NCI-H2081 (cell line): Measurements from ENCODE around the gene MCF2L.

ENCODE experiments used
- DNase-seq, 2 experiments: peaks; one replicate each; lab custom pipeline; 2025; lab: John Stamatoyannopoulos, UW

MCF2L gene

DNA sequence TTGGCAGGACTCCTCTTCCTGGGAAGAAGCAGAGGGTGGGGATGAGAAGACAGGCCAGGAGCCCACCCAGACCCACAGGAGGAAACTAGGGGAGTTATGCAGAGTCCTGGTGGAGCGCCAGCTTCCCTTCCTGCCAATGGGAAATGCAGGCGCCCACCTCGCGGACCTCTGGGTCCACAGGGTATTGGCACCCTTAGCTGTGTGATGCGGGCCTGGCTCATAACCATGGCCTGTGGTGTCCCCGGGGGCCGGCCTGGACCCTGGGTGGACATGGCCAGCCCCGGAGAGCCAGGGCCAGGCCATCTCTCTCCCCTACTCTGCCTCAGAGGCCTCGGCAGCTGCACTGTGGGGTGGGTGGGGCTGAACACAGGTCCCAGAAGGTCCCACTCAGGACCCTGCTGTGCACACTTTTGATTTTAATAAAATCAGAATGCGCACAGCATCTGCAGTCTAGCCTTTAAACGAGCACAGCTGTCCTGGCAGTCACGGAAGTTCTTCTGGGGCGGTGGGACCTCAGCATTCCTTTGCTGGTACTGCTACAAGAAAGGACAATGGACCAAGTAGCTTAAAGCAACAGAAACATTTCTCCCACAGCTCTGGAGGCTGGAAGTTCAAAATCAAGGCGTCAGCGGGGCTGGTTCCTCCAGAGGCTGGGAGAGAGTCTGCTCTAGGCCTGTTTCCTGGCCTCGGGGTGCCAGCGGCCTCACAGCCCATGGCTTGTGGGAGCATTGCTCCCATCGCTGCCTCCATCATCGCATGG lies 155.4 kb downstream of the MCF2L start:
- DNase-seq, result no peak

- no peak for DNase-seq
Measured at GRCh38 chr13:113125506-113126264, 156.7 kb downstream of the MCF2L start.

DNA sequence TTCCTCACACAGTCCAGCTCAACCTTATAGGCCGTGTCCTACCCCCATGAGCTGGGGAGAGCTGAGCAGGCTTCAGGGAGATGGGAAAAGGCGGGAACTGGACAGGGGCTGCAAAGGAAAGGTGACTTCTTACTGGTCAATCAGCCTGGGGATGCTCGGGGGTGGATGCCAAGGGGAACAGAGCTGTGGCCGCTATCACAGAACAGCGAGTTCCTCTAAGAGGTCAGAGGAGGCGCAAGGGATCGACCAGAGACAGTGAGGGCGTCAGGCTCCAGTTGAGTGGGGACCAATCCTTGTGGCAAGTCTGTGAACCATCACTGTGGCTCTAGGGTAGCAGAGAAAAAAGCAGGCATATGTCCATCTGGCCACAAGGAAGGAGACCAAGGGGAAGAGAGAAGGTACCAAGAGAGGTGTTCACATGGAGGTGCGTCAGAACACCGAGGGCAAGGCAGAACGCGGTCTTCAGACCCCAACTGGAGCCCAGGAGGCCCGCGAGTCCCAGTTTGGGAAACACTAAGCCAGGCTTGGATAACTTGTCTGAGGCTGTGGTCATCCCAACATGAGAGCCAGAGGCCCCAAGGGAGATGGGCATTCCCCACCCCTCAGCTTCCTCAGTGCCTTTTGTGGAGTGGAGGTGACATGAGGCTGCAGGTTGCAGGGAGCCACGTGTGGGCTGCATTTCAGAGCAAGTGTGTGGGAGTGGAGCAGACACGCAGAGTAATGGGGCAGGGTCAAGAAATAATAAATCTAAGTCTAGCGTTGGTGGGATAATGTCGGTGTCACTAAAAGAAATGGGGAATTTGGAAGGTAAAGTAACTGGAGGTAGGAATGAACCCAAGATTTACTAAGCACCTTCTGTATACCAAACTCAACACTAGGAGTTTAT lies 157.5 kb downstream of the MCF2L start:
- DNase-seq, result no peak

GRCh38 chr13:113129480-113129879 lies 160.5 kb downstream of the MCF2L start:
- DNase-seq, result no peak

DNA sequence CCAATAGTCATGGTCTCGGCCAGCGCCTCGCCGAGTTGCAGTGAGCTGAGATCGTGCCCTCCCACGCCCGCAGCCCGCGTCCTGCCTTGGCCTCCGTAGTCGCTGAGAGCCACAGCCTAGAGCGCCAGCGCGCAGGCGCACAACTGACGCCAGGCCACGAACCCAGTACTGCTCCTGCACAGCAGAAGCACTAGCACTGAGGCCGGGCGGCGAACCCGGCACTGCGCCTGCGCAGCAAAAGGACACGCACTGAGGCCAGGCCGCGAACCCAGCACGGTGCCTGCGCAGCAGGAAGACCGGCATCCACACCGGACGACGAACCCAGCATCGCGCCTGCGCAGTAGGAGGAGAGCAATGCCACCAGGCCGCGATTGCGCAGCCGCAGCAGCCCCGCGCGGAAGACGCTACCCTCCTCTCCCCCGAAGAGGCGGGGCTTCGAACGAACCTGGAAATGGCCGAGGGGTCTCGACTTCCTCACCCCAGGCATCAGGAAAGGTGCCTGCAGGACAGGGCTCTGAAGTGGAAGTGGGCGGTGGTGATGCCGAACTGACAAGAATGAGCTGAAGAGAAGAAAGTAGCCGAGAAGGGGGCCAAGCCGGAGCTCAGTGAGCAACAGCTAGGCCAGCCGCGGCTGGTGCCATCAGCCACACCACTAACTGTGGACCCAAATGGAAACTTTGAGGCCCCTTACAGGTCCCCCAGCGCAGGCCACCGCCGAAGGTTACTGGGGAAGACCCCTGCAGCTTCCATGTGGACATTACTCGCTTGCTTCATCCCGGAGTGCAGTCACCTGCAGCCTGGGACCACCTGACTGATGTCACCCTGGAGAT lies 161.1 kb downstream of the MCF2L start:
- DNase-seq, result no peak

DNA sequence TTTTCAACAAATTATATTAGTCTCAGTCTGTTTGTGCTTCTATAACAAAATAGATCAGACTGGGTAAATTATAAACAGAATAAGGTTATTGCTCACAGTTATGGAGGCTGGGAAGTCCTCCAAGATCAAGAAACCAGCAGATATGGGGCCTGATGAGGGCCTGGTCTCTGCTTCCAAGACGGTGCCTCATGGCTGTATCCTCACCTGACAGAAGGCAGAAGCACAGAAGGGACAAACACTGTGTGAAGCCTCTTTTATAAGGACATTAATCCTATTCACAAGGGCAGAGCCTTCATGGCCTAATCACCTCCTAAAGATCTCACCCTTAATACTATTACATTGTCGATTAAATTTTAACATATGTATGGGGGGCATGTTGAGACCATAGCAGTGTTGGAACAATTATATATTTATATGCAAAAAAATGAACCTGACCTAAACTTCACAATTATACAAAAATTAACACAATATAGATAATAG lies 166.3 kb downstream of the MCF2L start:
- no peak for DNase-seq

- no peak for DNase-seq
Measured at GRCh38 chr13:113137691-113138298, 168.8 kb downstream of the MCF2L start.

GRCh38 chr13:113138792-113139551 lies 170.0 kb downstream of the MCF2L start:
- no peak for DNase-seq

DNA sequence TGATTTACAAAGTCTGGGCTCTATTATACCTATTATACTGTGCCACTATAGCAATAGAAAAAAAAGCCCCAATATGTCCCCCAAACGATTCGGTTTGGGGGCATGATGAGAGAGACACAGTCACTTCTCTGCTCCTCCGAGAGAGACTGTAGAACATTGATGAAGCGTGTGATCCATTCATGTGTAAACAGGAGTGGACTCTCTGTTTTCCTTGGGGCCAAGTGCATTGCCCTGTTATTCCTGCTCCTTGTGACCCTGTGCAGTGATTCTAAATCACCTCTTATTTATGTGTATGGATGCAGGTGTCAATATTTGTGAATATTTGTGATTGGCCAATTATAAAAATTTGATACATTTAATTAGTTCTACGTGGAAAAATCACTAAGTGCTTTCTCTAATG lies 170.6 kb downstream of the MCF2L start:
- no peak for DNase-seq

- no peak for DNase-seq
Measured at GRCh38 chr13:113140677-113141600, 171.9 kb downstream of the MCF2L start.

DNA sequence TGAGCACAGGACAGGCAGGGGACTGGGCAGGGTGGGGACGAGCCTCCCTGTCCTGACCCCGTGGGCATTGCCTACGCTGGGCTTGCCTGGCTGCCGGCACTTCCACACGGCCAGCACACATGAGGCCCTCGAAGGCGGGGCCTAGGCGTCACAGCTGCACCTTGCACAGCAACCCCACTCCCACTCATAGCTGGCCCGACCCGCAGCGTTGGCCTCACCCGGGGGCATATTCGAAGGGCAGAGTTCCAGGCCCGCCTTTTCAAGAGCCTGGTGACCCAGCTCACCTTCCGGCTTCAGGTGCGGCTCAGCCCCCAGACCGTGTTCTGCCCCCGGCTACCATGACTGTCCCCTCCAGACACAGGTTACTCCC lies 172.6 kb downstream of the MCF2L start:
- no peak for DNase-seq

- DNase-seq, result no peak
Measured at GRCh38 chr13:113142876-113143275, 173.9 kb downstream of the MCF2L start.

GRCh38 chr13:113143466-113144254 lies 174.6 kb downstream of the MCF2L start:
- no peak for DNase-seq

- DNase-seq, result no peak
Measured at GRCh38 chr13:113144255-113144629, 175.2 kb downstream of the MCF2L start.

DNA sequence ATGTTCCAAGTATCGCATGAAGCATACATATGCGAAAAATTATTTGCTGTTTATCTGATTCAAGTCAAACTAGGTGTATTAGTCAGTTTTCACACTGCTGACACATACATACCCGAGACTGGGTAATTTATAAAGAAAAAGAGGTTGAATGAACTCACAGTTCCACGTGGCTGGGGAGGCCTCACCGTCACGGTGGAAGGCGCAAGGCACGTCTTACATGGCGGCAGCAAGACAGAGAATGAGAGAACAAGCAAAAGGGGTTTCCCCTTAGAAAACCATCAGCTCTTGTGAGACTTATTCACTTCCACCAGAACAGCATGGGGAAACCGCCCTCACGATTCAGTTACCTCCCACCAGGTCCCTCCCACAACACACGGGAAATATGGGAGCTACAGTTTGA lies 176.5 kb downstream of the MCF2L start:
- no peak for DNase-seq

GRCh38 chr13:113145911-113146598 lies 177.0 kb downstream of the MCF2L start:
- no peak for DNase-seq

DNA sequence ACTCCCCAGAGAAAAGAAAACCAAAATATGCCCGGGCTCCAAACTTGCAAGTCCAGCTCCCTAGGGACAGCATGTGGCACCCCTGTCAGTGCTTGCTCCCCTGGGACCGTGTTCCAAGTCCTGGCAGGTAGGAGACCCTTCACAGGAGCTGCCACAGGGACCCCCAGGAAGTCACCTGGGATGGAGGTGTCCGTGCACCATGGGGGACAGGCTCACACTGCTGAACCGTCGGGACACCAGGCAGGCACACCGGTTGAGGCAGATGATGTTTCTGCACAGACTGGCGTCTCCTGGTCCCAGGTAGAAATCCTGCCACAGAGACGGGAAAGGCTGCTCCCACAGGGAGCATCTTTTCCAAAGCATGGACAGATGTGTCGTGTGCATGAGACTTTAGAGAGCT lies 177.7 kb downstream of the MCF2L start:
- DNase-seq, result no peak

- DNase-seq, result no peak
Measured at GRCh38 chr13:113147206-113147605, 178.2 kb downstream of the MCF2L start.
